ENCODE measurements around the gene NKX1-1.

- TF ChIP-seq JUNB (IDR thresholded peaks at IDR 0.05) (no peak), SMC3 (IDR thresholded peaks at IDR 0.05) (no peak), ZSCAN20 (CRISPR knock-in tag; IDR thresholded peaks at IDR 0.05) (no peak), POLR2A (IDR thresholded peaks at IDR 0.05; ENCODE audit: low read length) (no peak), CTCF (IDR thresholded peaks at IDR 0.05) (no peak), EP300 (IDR thresholded peaks at IDR 0.05) (no peak), CEBPB (IDR thresholded peaks at IDR 0.05) (no peak)
Observed at GRCh38 chr4:1393866-1394265, 12.4 kb downstream of the NKX1-1 start.
